Measurements from ENCODE around the gene FXYD7. TPM values are rescaled to one million over a fixed set of nuclear protein-coding genes. Genes with fewer than 3 reads are reported as not detected.
A peak's percentile ranks its signal among the peaks of the same experiment; 100 is the strongest.

The FXYD7 gene
- total RNA-seq, 1 experiment from 2014 or later = not detected

DNA sequence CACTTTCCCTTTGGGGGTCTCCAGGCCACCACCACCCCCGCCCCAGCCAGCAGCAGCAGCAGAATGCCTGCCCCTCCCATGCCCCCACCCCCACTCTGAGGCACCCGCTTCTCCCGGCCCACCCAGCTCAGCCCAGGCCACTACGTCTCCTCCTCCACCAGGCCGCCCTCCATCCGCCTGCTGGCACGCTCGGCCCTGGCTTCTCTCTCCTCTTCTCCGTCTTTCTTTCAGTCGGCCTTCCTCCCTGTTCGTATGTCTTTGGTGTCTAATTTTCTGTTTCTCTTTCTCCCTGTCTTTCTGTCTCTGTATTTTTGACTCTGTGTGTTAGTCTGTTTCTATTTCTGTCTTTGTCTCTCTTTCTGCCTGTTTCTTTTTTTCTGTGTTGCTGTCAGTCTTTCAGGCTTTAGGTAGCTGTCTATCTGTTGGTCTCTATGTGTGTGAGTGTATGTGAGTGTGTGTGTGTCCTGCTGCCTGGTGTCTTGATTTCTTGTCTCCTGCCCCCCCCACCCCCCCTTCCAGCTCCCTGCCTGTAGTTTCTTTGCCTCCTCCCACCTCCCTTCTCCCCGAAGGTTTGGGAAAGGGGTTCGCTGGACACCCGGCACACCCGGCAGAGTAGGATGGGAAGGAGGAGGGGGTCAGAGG, 8.3 kb upstream of the FXYD7 start, which contains the start of gene LGI4:
Gene LGI4, minus strand, starts transcription at position 459 of the 642 bp plus-strand sequence. Its CDS starts 379 bp downstream, at position 80.
- Mint-ChIP-seq H3K27ac (ENCODE audit: low read depth, unreplicated experiment) (peak within 1 kb of the TSS; percentile 7), H3K9me3 (ENCODE audit: unreplicated experiment) (no peaks in the 10 kb centered on the region), H3K4me3 (ENCODE audit: unreplicated experiment) (no peak within 1 kb of the TSS), H3K27me3 (ENCODE audit: insufficient read depth, unreplicated experiment) (no peaks in the 10 kb centered on the region), H3K4me1 (ENCODE audit: insufficient read depth, unreplicated experiment) (peaks cover 6% of the 10 kb centered on the region), H3K36me3 (ENCODE audit: insufficient read depth, unreplicated experiment) (no peaks in the 10 kb centered on the region)
- BruUV-seq (replicated peaks) = no TSS peak
- intact Hi-C loops (cut with micrococcal nuclease) = loop anchor here (1.0 kb wide), 3 partner anchors 20 to 161 kb away; no protein-coding TSS in a partner anchor
- DNase-seq (ENCODE audit: unreplicated experiment) = no peak
- POLR2A ChIA-PET = interaction anchor here (1.6 to 3.8 kb wide), 3 partner anchors 11 to 68 kb away, joined by 7 to 27 read pairs (median 21); partner anchors contain the start of gene FXYD3
- TF ChIP-seq, protein P1, sequence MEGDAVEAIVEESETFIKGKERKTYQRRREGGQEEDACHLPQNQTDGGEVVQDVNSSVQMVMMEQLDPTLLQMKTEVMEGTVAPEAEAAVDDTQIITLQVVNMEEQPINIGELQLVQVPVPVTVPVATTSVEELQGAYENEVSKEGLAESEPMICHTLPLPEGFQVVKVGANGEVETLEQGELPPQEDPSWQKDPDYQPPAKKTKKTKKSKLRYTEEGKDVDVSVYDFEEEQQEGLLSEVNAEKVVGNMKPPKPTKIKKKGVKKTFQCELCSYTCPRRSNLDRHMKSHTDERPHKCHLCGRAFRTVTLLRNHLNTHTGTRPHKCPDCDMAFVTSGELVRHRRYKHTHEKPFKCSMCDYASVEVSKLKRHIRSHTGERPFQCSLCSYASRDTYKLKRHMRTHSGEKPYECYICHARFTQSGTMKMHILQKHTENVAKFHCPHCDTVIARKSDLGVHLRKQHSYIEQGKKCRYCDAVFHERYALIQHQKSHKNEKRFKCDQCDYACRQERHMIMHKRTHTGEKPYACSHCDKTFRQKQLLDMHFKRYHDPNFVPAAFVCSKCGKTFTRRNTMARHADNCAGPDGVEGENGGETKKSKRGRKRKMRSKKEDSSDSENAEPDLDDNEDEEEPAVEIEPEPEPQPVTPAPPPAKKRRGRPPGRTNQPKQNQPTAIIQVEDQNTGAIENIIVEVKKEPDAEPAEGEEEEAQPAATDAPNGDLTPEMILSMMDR (IDR thresholded peaks at IDR 0.05; ENCODE audit: unreplicated experiment) = no peak
- CTCF ChIA-PET = interaction anchor here (0.6 to 5.5 kb wide), 19 partner anchors 10 to 363 kb away, joined by 3 to 91 read pairs (median 7); partner anchors contain the start of gene FXYD3

DNA sequence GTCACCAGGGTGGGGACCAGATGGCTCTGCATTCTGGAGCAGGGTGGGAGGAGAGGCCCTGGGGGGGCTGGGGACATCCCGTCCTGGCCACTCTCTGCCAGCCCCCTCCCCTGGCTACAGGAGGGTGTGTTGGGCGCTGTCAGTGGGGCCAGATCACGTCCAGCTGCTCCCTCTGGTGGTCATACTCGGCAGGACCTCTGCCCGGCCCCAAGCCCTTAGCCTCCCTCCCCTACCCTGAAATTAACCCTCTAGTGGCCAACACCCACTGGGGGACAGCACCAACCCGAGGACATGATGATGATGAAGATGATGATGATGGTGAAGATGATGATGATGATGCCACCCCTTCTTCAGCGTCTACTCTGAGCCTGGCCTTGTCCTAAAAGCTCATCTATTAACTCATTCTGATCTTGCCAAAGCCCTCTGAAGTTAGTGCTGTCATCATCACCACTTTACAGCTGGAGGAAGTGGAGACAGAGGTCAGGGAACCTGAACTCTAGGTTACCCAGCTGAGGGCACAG, 7.6 kb upstream of the FXYD7 start:
- POLR2A ChIA-PET = interaction anchor here (0.8 to 3.8 kb wide), 6 partner anchors 8 to 69 kb away, joined by 3 to 27 read pairs (median 6); partner anchors contain the start of gene FXYD3
- Mint-ChIP-seq H3K27ac (ENCODE audit: low read depth, unreplicated experiment) (no peak overlapping the region), H3K27me3 (ENCODE audit: insufficient read depth, unreplicated experiment) (peaks cover 4% of the 10 kb centered on the region), H3K4me1 (ENCODE audit: insufficient read depth, unreplicated experiment) (peaks cover 6% of the 10 kb centered on the region), H3K9me3 (ENCODE audit: unreplicated experiment) (no peaks in the 10 kb centered on the region), H3K36me3 (ENCODE audit: insufficient read depth, unreplicated experiment) (no peaks in the 10 kb centered on the region), H3K4me3 (ENCODE audit: unreplicated experiment) (no peak overlapping the region)
- intact Hi-C loops (cut with micrococcal nuclease) = loop anchor here (1.0 kb wide), 3 partner anchors 21 to 162 kb away; no protein-coding TSS in a partner anchor
- peak; percentile 73 for DNase-seq (ENCODE audit: unreplicated experiment)
- TF ChIP-seq, protein P1 (IDR thresholded peaks at IDR 0.05; ENCODE audit: unreplicated experiment) = peak; percentile 79
- CTCF ChIA-PET = interaction anchor here (0.6 to 5.5 kb wide), 36 partner anchors 8 to 363 kb away, joined by 3 to 91 read pairs (median 6); partner anchors contain the start of genes FXYD3 and FXYD5
- BruUV-seq (replicated peaks) = no TSS peak

DNA sequence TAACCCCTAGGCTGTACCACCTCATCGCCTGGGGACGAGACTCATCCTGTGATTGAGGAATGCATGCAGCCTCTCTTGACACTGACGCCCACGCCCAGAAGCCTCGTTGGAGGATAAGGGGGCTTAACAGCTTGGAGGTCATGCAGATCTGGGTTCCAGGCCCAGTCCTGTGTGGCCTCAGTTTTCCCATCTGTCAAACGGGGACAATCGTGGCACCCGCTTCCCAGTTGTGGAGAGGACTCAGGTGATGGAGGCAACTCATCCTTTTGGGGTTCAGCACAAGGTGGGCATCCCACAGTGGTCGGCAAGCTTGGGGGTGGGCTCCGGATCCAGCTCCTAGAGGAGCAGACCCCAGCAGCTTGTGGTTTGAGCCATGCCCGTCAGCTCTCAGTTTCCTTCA, 6.8 kb upstream of the FXYD7 start:
- ChIA-PET POLR2A (interaction anchor here (0.8 to 3.8 kb wide), 6 partner anchors 8 to 70 kb away, joined by 3 to 27 read pairs (median 6); partner anchors contain the start of gene FXYD3), CTCF (interaction anchor here (0.6 to 5.5 kb wide), 37 partner anchors 9 to 160 kb away, joined by 3 to 91 read pairs (median 6); partner anchors contain the start of genes FXYD3 and FXYD5)
- Mint-ChIP-seq H3K27ac (ENCODE audit: low read depth, unreplicated experiment) (no peak overlapping the region), H3K4me1 (ENCODE audit: insufficient read depth, unreplicated experiment) (peaks cover 12% of the 10 kb centered on the region), H3K9me3 (ENCODE audit: unreplicated experiment) (no peaks in the 10 kb centered on the region), H3K4me3 (ENCODE audit: unreplicated experiment) (no peak overlapping the region), H3K27me3 (ENCODE audit: insufficient read depth, unreplicated experiment) (peaks cover 6% of the 10 kb centered on the region), H3K36me3 (ENCODE audit: insufficient read depth, unreplicated experiment) (no peaks in the 10 kb centered on the region)
- TF ChIP-seq, protein P1 (IDR thresholded peaks at IDR 0.05; ENCODE audit: unreplicated experiment) = no peak
- DNase-seq (ENCODE audit: unreplicated experiment) = no peak
- BruUV-seq (replicated peaks) = no TSS peak
- intact Hi-C loops (cut with micrococcal nuclease) = no loop called here

All from MCF 10A (cell line).